Endothelial cell of umbilical vein (primary cell): ENCODE results near the gene NHS. TPM values are rescaled to one million over a fixed set of nuclear protein-coding genes. Genes with fewer than 3 reads are reported as not detected.

Source experiments
- BruUV-seq: library from RNA; stranded (reverse); fragments of 400-500 nt; replicated peaks from 2 replicates; lab custom pipeline; 2021; lab: Mats Ljungman, UMichigan
- CTCF ChIA-PET: fragments of 300-600, 350-600 bp; sonication (Branson Sonifier 250); formaldehyde crosslinking; loops from one replicate; lab custom pipeline; 2021; ENCODE audit warnings: antibody characterized with exemption, inconsistent platforms; lab: Charles Lee
- POLR2A ChIA-PET: fragments of 300-600, 350-600 bp; sonication (Branson Sonifier 250); formaldehyde crosslinking; loops from one replicate; lab custom pipeline; 2021; ENCODE audit warnings: antibody characterized with exemption, inconsistent platforms; lab: Charles Lee
- DNase-seq: peaks from one replicate; pipeline ENCODE4 v3.0.0-alpha.2; 2011; ENCODE audit warnings: low read depth, low spot score
- FAIRE-seq: peaks from 2 replicates; lab custom pipeline; 2011; peaks lifted over from hg19 to GRCh38; lab: Jason Lieb, UNC
- H2AFZ ChIP-seq: 2 replicates; pipeline ENCODE4 v1.6.0; 2012; ENCODE audit warnings: low read depth, low read length, control low read depth, inconsistent platforms
- H3K27ac ChIP-seq: 2 replicates; pipeline ENCODE4 v1.5.1; 2011; ENCODE audit warnings: low read depth, mild to moderate bottlenecking, control low read depth, low read length, moderate library complexity; ENCODE audit not compliant: insufficient read depth
- H3K27me3 ChIP-seq, 2 experiments: 2 replicates each; pipeline versions ENCODE4 v1.6.0 to v1.6.1; 2011; ENCODE audit warnings: low read length in 2 of 2, mixed read lengths in 1 of 2; ENCODE audit not compliant: control insufficient read depth in 2 of 2, insufficient read depth in 2 of 2
- H3K36me3 ChIP-seq, 2 experiments: 2 replicates in 1 of 2; 3 replicates in 1 of 2; pipeline ENCODE4 v1.5.1; 2011; ENCODE audit warnings: low read length in 2 of 2, mild to moderate bottlenecking in 1 of 2, moderate library complexity in 1 of 2; ENCODE audit not compliant: control insufficient read depth in 2 of 2, insufficient read depth in 2 of 2; ENCODE audit errors: extremely low read depth in 1 of 2
- H3K4me1 ChIP-seq: 3 replicates; pipeline ENCODE4 v1.5.1; 2011; ENCODE audit warnings: mild to moderate bottlenecking, low read length; ENCODE audit not compliant: control insufficient read depth, insufficient read depth; ENCODE audit errors: extremely low read depth
- H3K4me2 ChIP-seq: 2 replicates; pipeline ENCODE4 v1.6.1; 2011; ENCODE audit warnings: low read length, control low read depth, mixed read lengths; ENCODE audit not compliant: insufficient read depth
- H3K4me3 ChIP-seq, 3 experiments: fragments of 200-600 bp in 1 of 3; sonication (generic), shearing (Covaris generic) in 1 of 3; replicated peaks in 1 of 3; 2 replicates each; pipeline ENCODE4 v1.5.1; 2011 to 2016; ENCODE audit warnings: control low read depth in 3 of 3, low read length in 3 of 3, mild to moderate bottlenecking in 2 of 3, inconsistent platforms in 1 of 3, low read depth in 1 of 3, moderate library complexity in 1 of 3; ENCODE audit not compliant: insufficient read depth in 1 of 3
- H3K79me2 ChIP-seq: 2 replicates; pipeline ENCODE4 v1.6.0; 2012; ENCODE audit warnings: low read length, inconsistent platforms; ENCODE audit not compliant: control insufficient read depth, insufficient read depth
- H3K9ac ChIP-seq: replicated peaks from 2 replicates; pipeline ENCODE3; 2011; ENCODE audit warnings: low read length, control low read depth; ENCODE audit not compliant: insufficient read depth; ENCODE audit errors: extremely low read depth
- H3K9me1 ChIP-seq: replicated peaks from 3 replicates; pipeline ENCODE4 v1.6.0; 2011; ENCODE audit warnings: mild to moderate bottlenecking, low read length; ENCODE audit not compliant: control insufficient read depth, insufficient read depth; ENCODE audit errors: extremely low read depth
- H3K9me3 ChIP-seq: replicated peaks from 2 replicates; pipeline ENCODE4 v1.5.1; 2012; ENCODE audit warnings: low read length, inconsistent platforms; ENCODE audit not compliant: control insufficient read depth, insufficient read depth
- H4K20me1 ChIP-seq: replicated peaks from 2 replicates; pipeline ENCODE3; 2011; ENCODE audit warnings: mild to moderate bottlenecking, low read length; ENCODE audit not compliant: control insufficient read depth, insufficient read depth; ENCODE audit errors: extremely low read depth
- EZH2 ChIP-seq: IDR thresholded peaks from 2 replicates; pipeline ENCODE4 v1.6.1; 2012; ENCODE audit warnings: borderline replicate concordance, low read depth, mild to moderate bottlenecking, moderate library complexity, low read length, inconsistent platforms; ENCODE audit not compliant: severe bottlenecking
- FOS ChIP-seq: IDR thresholded peaks from 2 replicates; pipeline ENCODE4 v1.6.1; 2011; ENCODE audit warnings: mild to moderate bottlenecking, low read length, moderate library complexity, borderline replicate concordance; ENCODE audit not compliant: insufficient read depth
- GATA2 ChIP-seq: IDR thresholded peaks from 2 replicates; pipeline ENCODE4 v1.7.0; 2011; ENCODE audit warnings: low read depth, mild to moderate bottlenecking, moderate library complexity, mixed read lengths, low read length; ENCODE audit not compliant: insufficient read length, insufficient read depth
- JUN ChIP-seq: IDR thresholded peaks from 2 replicates; pipeline ENCODE4 v1.6.1; 2011; ENCODE audit warnings: borderline replicate concordance, low read depth; ENCODE audit not compliant: insufficient read length, insufficient read depth
- MYC ChIP-seq: IDR thresholded peaks from one replicate; pipeline ENCODE4 v1.6.1; 2011; ENCODE audit warnings: mild to moderate bottlenecking, low read depth, low read length
- POLR2A ChIP-seq: IDR thresholded peaks from 2 replicates; pipeline ENCODE4 v1.6.1; 2012; ENCODE audit warnings: low read depth, mild to moderate bottlenecking, control low read depth, low read length
- POLR2AphosphoS5 ChIP-seq: IDR thresholded peaks from 2 replicates; pipeline ENCODE4 v1.6.1; 2012; ENCODE audit warnings: low read depth, mild to moderate bottlenecking, control low read depth, low read length, moderate library complexity; ENCODE audit not compliant: insufficient read depth
- dilution Hi-C: fragments of 300-500 bp; cut with MboI; formaldehyde crosslinking; loops from one replicate; pipeline ENCODE4 v1.15.0; 2019; ENCODE audit warnings: low sequenced_read_pairs; ENCODE audit not compliant: extremely low pct_ligation_motif_present
- intact Hi-C: fragments of 100-400 bp; cut with micrococcal nuclease; formaldehyde crosslinking; loops from one replicate; pipeline ENCODE4 v1.10.0; 2022
- polyA plus RNA-seq, 4 experiments: library from polyadenylated mRNA; depleted of rRNA in 3 of 4; stranded (reverse) in 3 of 4; unstranded in 1 of 4; fragments of >200 nt; gene quantifications; 2 replicates each; pipeline versions ENCODE4 v1.2.1 to v1.2.3, GENCODE V29; 2011 to 2012; ENCODE audit warnings: missing spikeins in 1 of 4
- total RNA-seq: library from RNA; stranded (reverse); gene quantifications from 2 replicates; pipeline ENCODE4 v1.2.3, GENCODE V29; 2021
- TF ChIP-seq, protein P1 (sequence below), 2 donors: IDR thresholded peaks; 1 replicate in 1 of 2; 2 replicates in 1 of 2; pipeline ENCODE4 v1.5.1; 2011; ENCODE audit warnings: low read length in 2 of 2, mild to moderate bottlenecking in 2 of 2, moderate library complexity in 2 of 2, control low read depth in 1 of 2, inconsistent platforms in 1 of 2, low read depth in 1 of 2; ENCODE audit not compliant: insufficient read depth in 1 of 2; ENCODE audit errors: extremely low read depth in 1 of 2
- TF ChIP-seq, protein P2 (sequence below): IDR thresholded peaks from 2 replicates; pipeline ENCODE4 v1.6.1; 2011; ENCODE audit not compliant: insufficient read depth, insufficient read length

NHS gene
- total and polyA plus RNA-seq, 2 donors (not counting 3 experiments of a cell fraction or from before 2014, with no cell fraction given), result 0.07 to 0.46 TPM

DNA sequence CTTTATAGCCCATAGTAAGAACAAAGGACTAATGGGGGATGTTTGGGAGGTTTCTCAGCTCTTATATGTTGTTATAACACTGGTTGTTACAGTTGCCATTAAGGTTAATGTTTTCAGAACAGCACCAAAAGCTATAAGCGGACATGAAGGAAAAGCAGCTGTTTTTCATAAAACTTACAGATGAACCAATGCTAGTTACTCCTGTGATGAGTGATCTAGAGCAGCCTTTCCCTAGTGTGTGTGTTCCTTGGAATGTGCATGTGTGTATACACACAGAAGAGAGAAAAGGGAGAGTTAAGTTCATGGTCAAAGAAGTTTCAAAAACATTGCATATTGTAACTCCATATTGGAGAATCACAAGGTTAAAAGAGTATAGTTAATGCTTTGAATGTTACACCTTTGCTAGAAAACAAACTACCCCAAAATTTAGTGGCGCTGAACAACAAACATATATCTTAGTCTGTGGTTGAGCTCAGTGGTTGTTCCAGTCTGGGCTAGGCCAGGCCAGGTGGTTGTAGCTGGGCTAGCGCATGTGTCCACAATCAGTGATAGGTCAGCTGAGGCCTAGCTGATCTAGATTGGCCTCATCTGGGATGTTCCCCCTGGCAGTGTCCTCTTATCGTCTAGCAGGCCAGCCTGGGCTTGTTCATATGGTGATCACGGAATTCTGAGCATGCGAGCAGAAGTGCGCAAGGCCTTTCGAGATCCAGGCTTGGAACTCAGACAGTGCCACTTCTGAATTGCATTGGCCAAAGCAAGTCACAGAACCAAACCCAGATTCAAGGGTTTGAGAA lies 151.0 kb downstream of the NHS start:
- Histone ChIP-seq H2AFZ (no peak overlapping the region), H3K36me3 (no peaks in the 10 kb centered on the region), H3K4me2 (no peak overlapping the region), H3K4me3 (no peak overlapping the region), H3K79me2 (no peaks in the 10 kb centered on the region), H3K9ac (no peak overlapping the region), H3K9me3 (no peaks in the 10 kb centered on the region), H3K27me3 (peaks cover 0 to 2% of the 10 kb centered on the region in 2 experiments), H4K20me1 (no peaks in the 10 kb centered on the region), H3K4me1 (no peaks in the 10 kb centered on the region), H3K27ac (no peak overlapping the region), H3K9me1 (no peaks in the 10 kb centered on the region)
- POLR2A ChIA-PET, result no interaction called here
- FAIRE-seq, result no peak
- intact Hi-C loops, result no loop called here
- CTCF ChIA-PET, result no interaction called here
- dilution Hi-C loops, result no loop called here
- BruUV-seq, result no TSS peak
- DNase-seq, result no peak
- TF ChIP-seq MYC, result no peak
- no peak for TF ChIP-seq JUN
- TF ChIP-seq FOS, result no peak
- TF ChIP-seq, protein P1, sequence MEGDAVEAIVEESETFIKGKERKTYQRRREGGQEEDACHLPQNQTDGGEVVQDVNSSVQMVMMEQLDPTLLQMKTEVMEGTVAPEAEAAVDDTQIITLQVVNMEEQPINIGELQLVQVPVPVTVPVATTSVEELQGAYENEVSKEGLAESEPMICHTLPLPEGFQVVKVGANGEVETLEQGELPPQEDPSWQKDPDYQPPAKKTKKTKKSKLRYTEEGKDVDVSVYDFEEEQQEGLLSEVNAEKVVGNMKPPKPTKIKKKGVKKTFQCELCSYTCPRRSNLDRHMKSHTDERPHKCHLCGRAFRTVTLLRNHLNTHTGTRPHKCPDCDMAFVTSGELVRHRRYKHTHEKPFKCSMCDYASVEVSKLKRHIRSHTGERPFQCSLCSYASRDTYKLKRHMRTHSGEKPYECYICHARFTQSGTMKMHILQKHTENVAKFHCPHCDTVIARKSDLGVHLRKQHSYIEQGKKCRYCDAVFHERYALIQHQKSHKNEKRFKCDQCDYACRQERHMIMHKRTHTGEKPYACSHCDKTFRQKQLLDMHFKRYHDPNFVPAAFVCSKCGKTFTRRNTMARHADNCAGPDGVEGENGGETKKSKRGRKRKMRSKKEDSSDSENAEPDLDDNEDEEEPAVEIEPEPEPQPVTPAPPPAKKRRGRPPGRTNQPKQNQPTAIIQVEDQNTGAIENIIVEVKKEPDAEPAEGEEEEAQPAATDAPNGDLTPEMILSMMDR (IDR thresholded peaks at IDR 0.05; ENCODE audit: extremely low read depth in 1 of 2, insufficient read depth in 1 of 2, low read depth in 1 of 2, low read length in 2 of 2), result no peak
- TF ChIP-seq, protein P2, sequence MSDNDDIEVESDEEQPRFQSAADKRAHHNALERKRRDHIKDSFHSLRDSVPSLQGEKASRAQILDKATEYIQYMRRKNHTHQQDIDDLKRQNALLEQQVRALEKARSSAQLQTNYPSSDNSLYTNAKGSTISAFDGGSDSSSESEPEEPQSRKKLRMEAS, result no peak
- TF ChIP-seq POLR2AphosphoS5, result no peak
- TF ChIP-seq GATA2, result no peak
- TF ChIP-seq POLR2A, result no peak
- TF ChIP-seq EZH2, result no peak
